ENCODE data around the gene ARPP21.

Gene ARPP21

DNA sequence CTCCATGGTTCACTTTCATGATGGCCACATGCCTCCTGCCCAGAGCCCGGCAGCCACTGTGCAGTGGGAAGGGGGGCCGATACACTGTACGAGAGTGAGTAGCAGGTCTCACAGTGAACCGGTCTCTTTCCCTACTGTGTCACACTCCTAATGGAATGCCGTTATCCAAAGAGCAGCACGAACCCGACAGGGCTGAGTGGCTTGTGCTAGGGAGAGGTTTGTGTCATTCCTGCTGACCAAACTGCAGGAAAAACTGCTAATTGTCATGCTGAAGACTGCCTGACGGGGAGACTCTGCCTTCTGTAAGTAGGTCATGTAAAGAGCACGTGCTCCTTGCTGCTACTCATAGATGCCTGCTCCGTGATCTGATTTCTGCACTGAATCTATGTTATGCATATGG lies 105.1 kb downstream of the ARPP21 start:
- Histone ChIP-seq H3K9ac (ENCODE audit: low read depth, low read length) (no peak overlapping the region), H3K4me3 (ENCODE audit: low read depth, low read length) (no peak overlapping the region), H3K9me3 (ENCODE audit: control insufficient read depth, insufficient read depth, low read length) (no peaks in the 10 kb centered on the region), H3K4me1 (ENCODE audit: control insufficient read depth, insufficient read depth, low read length) (peaks cover 4% of the 10 kb centered on the region), H3K36me3 (ENCODE audit: control insufficient read depth, insufficient read depth, low read length) (no peaks in the 10 kb centered on the region), H3K27me3 (ENCODE audit: control insufficient read depth, insufficient read depth, low read length) (peaks cover 41% of the 10 kb centered on the region)

DNA sequence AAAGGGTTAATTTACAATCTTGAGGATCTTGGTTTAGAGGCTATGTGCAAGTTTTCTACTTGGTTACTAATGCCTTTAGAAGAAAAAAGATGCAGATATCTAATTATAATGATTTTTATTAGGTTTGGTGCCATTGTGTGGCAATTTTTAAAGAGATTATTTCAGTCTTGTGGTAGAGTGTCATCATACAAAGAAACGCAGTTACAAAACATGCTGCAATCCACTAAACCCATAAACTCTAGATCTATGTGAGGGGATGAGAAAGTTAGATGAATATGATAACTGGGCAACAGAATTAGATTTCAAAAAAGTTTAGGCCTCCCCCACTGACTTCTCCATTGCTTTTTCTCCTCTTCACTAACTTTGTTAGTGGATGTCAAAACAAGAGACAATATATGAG lies 106.0 kb downstream of the ARPP21 start:
- peaks cover 4% of the 10 kb centered on the region for H3K4me1 ChIP-seq (ENCODE audit: control insufficient read depth, insufficient read depth, low read length)
- no peak overlapping the region for H3K4me3 ChIP-seq (ENCODE audit: low read depth, low read length)
- H3K9ac ChIP-seq (ENCODE audit: low read depth, low read length): no peak overlapping the region
- no peaks in the 10 kb centered on the region for H3K36me3 ChIP-seq (ENCODE audit: control insufficient read depth, insufficient read depth, low read length)
- H3K27me3 ChIP-seq (ENCODE audit: control insufficient read depth, insufficient read depth, low read length): peaks cover 41% of the 10 kb centered on the region
- no peaks in the 10 kb centered on the region for H3K9me3 ChIP-seq (ENCODE audit: control insufficient read depth, insufficient read depth, low read length)

DNA sequence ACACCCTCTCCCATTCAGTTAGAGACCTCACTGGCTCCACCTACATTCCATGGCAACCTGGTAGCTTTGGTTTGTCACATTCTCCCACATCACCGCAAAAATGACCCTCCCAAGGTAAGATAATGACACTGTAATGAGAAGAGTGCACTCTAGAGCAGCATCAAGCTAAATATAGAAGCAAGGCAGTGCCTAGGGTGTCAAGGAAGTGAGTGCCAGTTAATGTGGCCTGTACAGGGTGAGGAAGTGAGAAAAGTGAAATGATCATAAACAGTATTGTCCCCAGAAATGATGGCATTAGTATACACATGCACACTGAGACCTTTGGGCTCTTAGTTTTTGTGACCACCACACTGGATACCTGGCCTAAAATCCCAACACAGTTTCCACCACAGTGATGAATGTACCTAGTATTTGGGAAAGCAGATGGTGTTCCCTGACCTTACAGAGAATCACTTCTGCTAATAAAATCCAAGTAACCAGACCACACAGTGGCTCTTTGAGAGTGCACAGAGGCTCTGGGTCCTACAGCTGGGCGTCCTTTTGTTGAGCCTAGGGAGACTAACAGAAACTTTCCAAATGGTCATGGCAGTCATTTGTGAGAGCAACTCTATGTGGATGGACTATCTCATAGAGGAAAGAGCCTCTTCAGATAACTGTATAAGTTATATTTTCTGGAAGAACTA lies 106.6 kb downstream of the ARPP21 start:
- H3K4me3 ChIP-seq (ENCODE audit: low read depth, low read length): no peak overlapping the region
- no peaks in the 10 kb centered on the region for H3K9me3 ChIP-seq (ENCODE audit: control insufficient read depth, insufficient read depth, low read length)
- no peaks in the 10 kb centered on the region for H3K36me3 ChIP-seq (ENCODE audit: control insufficient read depth, insufficient read depth, low read length)
- H3K9ac ChIP-seq (ENCODE audit: low read depth, low read length): no peak overlapping the region
- H3K4me1 ChIP-seq (ENCODE audit: control insufficient read depth, insufficient read depth, low read length): peaks cover 4% of the 10 kb centered on the region
- peaks cover 41% of the 10 kb centered on the region for H3K27me3 ChIP-seq (ENCODE audit: control insufficient read depth, insufficient read depth, low read length)

DNA sequence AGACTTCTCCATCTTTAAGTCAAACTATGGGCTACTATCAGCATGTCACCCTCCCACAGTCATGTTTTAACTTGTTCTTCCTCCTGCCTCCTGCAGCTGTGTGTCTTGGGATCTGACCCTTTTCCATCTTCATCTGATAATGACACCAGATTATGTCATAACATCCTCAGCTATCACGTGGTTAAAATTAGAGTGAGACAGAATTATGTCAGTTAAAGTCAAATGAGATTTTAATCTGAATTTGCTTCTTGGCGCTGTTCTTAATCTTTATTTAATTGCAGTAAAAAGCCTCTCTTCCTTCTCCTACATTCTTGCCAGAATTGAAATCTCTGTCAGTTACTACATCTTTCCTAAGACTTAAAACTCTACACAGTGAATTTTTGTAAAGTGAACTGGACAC lies 107.2 kb downstream of the ARPP21 start:
- Histone ChIP-seq H3K36me3 (ENCODE audit: control insufficient read depth, insufficient read depth, low read length) (no peaks in the 10 kb centered on the region), H3K27me3 (ENCODE audit: control insufficient read depth, insufficient read depth, low read length) (peaks cover 41% of the 10 kb centered on the region)

DNA sequence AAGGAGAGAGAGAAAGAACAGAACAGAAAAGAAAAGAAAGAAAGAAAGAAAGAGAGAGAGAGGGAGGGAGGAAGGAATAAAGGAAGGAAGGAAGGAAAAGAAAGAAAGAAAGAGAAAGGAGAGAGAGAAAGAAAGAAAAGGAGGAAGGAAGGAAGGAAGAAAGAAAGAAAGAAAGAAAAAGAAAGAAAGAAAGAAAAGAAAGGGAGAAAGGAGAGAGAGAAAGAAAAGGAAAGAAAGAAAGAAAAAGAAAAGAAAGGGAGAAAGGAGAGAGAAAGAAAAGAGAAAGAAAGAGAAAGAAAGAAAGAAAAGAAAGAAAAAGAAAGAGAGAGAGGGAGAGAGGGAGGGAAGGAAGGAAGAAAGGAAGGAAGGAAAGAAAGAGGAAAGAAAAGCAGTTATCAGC lies 108.8 kb downstream of the ARPP21 start:
- H3K36me3 ChIP-seq (ENCODE audit: control insufficient read depth, insufficient read depth, low read length): no peaks in the 10 kb centered on the region
- H3K4me3 ChIP-seq (ENCODE audit: low read depth, low read length): no peak overlapping the region
- peaks cover 4% of the 10 kb centered on the region for H3K4me1 ChIP-seq (ENCODE audit: control insufficient read depth, insufficient read depth, low read length)

More for the DNA sequence above, 107.2 kb downstream of the ARPP21 start:
- Histone ChIP-seq H3K9me3 (ENCODE audit: control insufficient read depth, insufficient read depth, low read length) (no peaks in the 10 kb centered on the region), H3K9ac (ENCODE audit: low read depth, low read length) (no peak overlapping the region), H3K4me3 (ENCODE audit: low read depth, low read length) (no peak overlapping the region), H3K4me1 (ENCODE audit: control insufficient read depth, insufficient read depth, low read length) (peaks cover 4% of the 10 kb centered on the region)

DNA sequence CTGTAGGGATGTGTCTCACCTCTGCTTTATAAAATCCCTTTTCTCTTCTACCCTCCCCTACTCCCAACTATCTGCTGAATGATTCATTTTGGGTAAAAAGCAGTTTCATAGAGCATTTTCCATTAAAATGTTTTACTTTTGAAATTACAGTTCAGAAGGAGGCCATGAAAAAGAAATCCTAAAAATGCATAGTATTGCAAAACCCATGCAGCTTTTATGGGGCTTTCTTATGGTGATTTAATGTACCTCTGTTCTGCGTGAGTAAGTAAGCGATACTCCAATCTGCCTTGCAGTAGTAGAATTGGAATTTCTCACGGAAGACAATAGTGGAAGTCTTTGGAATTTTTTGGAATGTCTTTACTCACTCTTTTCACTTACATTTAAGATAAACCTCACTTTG lies 111.9 kb downstream of the ARPP21 start:
- Histone ChIP-seq H3K9ac (ENCODE audit: low read depth, low read length) (no peak overlapping the region), H3K4me3 (ENCODE audit: low read depth, low read length) (no peak overlapping the region), H3K4me1 (ENCODE audit: control insufficient read depth, insufficient read depth, low read length) (no peaks in the 10 kb centered on the region), H3K36me3 (ENCODE audit: control insufficient read depth, insufficient read depth, low read length) (no peaks in the 10 kb centered on the region), H3K9me3 (ENCODE audit: control insufficient read depth, insufficient read depth, low read length) (no peaks in the 10 kb centered on the region), H3K27me3 (ENCODE audit: control insufficient read depth, insufficient read depth, low read length) (peaks cover 8% of the 10 kb centered on the region)

More for the DNA sequence above, 108.8 kb downstream of the ARPP21 start:
- H3K9ac ChIP-seq (ENCODE audit: low read depth, low read length): no peak overlapping the region
- no peaks in the 10 kb centered on the region for H3K9me3 ChIP-seq (ENCODE audit: control insufficient read depth, insufficient read depth, low read length)
- peaks cover 38% of the 10 kb centered on the region for H3K27me3 ChIP-seq (ENCODE audit: control insufficient read depth, insufficient read depth, low read length)

DNA sequence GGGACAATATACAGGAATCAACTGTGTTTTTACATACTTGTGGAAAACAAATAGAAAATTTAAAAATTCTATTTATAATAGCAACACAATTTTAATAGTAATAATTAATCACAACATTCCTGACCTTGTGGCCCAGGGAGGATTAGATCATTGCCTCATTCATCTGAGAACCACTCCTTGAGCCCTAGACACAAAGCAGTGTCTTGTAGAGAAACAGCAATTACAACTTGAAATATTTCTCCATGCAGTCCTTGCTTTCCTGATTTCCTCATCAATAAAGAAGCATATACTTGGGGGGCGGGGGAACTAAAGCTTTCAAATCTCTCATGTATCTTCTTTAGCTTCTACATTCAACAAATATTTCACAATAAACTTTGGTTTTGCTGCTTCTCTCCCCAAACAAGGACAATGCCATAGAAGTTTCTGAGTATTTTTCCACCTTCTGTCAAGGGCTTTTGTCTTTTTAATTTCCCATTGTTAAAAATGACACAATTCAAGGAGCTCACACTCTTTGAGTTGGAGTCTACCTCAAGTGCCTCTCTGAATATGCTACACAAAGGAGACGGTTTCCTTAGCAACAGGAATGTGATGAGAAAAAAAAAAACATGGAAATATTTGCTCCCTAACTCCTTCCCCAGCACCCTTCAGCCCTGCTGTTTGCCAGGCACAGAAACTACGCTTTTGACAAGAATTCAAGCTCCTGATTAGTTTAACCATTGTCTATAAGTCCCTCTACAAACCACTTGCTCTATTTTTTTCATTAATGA lies 118.8 kb downstream of the ARPP21 start:
- Histone ChIP-seq H3K9ac (ENCODE audit: low read depth, low read length) (no peak overlapping the region), H3K27me3 (ENCODE audit: control insufficient read depth, insufficient read depth, low read length) (no peaks in the 10 kb centered on the region), H3K4me3 (ENCODE audit: low read depth, low read length) (no peak overlapping the region), H3K4me1 (ENCODE audit: control insufficient read depth, insufficient read depth, low read length) (no peaks in the 10 kb centered on the region), H3K36me3 (ENCODE audit: control insufficient read depth, insufficient read depth, low read length) (no peaks in the 10 kb centered on the region), H3K9me3 (ENCODE audit: control insufficient read depth, insufficient read depth, low read length) (no peaks in the 10 kb centered on the region)

DNA sequence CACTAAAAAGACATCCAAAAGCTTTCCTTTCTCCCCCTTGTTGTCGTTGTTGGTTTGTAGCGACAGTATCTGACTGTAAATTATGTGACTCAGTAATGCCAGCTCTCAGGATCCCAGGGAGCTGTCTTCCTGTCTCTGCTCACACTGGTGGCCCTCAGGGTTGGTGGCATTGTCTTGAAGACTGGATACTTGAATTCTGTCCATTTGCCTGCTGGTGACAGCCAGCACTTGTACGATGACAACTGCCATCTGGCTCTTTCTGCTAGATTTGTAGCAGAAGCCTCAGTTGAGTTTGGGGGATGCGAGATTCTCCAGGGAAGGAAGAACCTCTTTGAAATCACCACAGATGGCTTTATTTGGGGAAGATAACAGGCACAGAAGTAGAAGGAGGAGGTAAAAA lies 120.8 kb downstream of the ARPP21 start:
- no peaks in the 10 kb centered on the region for H3K36me3 ChIP-seq (ENCODE audit: control insufficient read depth, insufficient read depth, low read length)

DNA sequence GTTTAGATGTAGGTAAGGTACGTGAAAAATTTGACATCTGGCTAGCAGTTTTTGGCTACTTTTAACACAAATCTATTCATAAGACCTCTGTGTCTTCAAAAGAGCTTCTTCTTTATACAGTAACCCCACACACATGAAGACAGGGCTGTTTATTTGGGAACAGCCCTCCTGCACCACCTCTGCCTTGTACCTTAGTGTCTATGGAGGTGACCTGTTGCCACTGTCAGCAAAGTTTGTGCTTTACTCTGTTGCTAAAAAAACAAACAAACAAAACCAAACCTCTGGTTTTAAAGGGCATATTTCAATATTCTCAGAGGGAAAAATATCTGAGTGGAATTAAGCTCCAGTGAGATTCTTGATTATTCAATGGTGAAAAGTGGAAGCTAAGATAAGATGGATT lies 122.0 kb downstream of the ARPP21 start:
- Histone ChIP-seq H3K4me3 (ENCODE audit: low read depth, low read length) (no peak overlapping the region), H3K9ac (ENCODE audit: low read depth, low read length) (no peak overlapping the region), H3K4me1 (ENCODE audit: control insufficient read depth, insufficient read depth, low read length) (peaks cover 2% of the 10 kb centered on the region), H3K27me3 (ENCODE audit: control insufficient read depth, insufficient read depth, low read length) (no peaks in the 10 kb centered on the region), H3K36me3 (ENCODE audit: control insufficient read depth, insufficient read depth, low read length) (no peaks in the 10 kb centered on the region), H3K9me3 (ENCODE audit: control insufficient read depth, insufficient read depth, low read length) (no peaks in the 10 kb centered on the region)

More for the DNA sequence above, 120.8 kb downstream of the ARPP21 start:
- Histone ChIP-seq H3K4me3 (ENCODE audit: low read depth, low read length) (no peak overlapping the region), H3K4me1 (ENCODE audit: control insufficient read depth, insufficient read depth, low read length) (no peaks in the 10 kb centered on the region), H3K27me3 (ENCODE audit: control insufficient read depth, insufficient read depth, low read length) (no peaks in the 10 kb centered on the region), H3K9me3 (ENCODE audit: control insufficient read depth, insufficient read depth, low read length) (no peaks in the 10 kb centered on the region), H3K9ac (ENCODE audit: low read depth, low read length) (no peak overlapping the region)

DNA sequence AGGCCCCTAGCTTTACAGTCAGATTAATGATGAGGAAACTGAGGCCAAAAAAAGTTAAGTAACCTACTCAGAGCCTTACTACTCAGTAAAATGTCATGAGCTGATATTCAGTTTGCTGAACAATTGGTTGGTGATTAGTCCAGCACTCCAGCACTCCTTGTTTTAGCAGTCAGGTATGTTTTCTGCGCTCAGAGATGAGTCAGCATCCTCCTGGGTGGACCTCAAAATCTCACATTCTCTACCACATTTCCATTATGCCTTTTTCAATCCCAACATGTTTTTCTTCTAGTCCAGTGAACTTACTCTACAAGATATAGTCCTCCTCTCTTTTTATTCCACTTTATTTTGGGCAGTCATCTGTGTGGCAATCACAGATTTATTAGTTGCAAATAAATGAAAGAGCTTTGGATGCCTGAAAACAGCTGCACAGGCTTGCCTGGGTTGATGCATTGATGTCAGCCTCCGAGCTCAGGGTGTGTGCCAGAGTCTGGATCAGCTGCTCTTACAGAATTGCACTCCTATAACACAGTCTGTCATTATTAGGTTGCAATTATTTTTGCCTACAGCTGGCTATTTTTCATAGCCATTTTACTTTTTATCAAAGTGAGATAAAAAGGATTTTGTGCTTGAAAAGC lies 133.2 kb downstream of the ARPP21 start:
- Histone ChIP-seq H3K9ac (ENCODE audit: low read depth, low read length) (no peak overlapping the region), H3K4me1 (ENCODE audit: control insufficient read depth, insufficient read depth, low read length) (peaks cover 4% of the 10 kb centered on the region), H3K9me3 (ENCODE audit: control insufficient read depth, insufficient read depth, low read length) (no peaks in the 10 kb centered on the region), H3K27me3 (ENCODE audit: control insufficient read depth, insufficient read depth, low read length) (no peaks in the 10 kb centered on the region), H3K36me3 (ENCODE audit: control insufficient read depth, insufficient read depth, low read length) (no peaks in the 10 kb centered on the region), H3K4me3 (ENCODE audit: low read depth, low read length) (no peak overlapping the region)

DNA sequence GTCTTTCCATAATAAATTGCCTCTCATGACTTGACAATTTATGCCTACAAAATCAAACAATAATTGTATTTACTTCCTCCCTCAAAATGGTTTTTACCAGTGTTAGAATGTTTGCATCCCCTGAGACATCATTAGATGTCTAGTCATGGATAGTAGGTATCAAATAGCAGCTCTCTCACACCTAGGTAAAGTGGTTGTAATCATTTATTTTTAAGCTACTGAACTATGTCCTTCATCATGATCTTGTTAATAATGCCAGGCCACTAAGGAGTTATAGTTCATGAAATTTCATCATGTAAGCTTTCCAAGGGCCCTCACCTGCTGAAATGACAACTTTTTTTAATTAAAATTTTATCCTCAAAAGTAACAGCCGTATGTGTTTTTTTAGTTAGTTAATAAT lies 134.1 kb downstream of the ARPP21 start:
- no peaks in the 10 kb centered on the region for H3K9me3 ChIP-seq (ENCODE audit: control insufficient read depth, insufficient read depth, low read length)
- no peak overlapping the region for H3K9ac ChIP-seq (ENCODE audit: low read depth, low read length)
- no peaks in the 10 kb centered on the region for H3K27me3 ChIP-seq (ENCODE audit: control insufficient read depth, insufficient read depth, low read length)
- no peaks in the 10 kb centered on the region for H3K36me3 ChIP-seq (ENCODE audit: control insufficient read depth, insufficient read depth, low read length)
- H3K4me1 ChIP-seq (ENCODE audit: control insufficient read depth, insufficient read depth, low read length): peaks cover 4% of the 10 kb centered on the region
- no peak overlapping the region for H3K4me3 ChIP-seq (ENCODE audit: low read depth, low read length)

DNA sequence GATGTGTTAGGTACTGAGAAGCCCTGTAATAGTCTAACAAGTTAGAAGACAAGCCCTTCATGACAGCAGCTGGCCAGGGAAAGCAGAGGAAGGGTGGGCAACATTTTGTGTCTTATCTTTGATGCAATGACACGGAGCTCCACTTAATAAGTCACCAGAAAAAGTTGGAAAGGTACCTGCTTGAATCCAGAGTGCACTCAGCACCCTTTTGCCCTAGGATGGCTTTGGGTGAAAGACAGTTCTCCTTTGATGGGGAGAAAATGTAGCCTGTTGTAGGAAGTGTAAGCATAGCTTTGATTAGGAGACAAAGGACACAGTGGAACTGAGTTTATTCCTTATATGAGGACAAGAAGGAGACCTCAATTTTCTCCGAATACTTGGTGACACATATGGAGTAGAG lies 137.0 kb downstream of the ARPP21 start:
- Histone ChIP-seq H3K27me3 (ENCODE audit: control insufficient read depth, insufficient read depth, low read length) (no peaks in the 10 kb centered on the region), H3K9ac (ENCODE audit: low read depth, low read length) (no peak overlapping the region), H3K4me3 (ENCODE audit: low read depth, low read length) (no peak overlapping the region), H3K4me1 (ENCODE audit: control insufficient read depth, insufficient read depth, low read length) (no peaks in the 10 kb centered on the region), H3K36me3 (ENCODE audit: control insufficient read depth, insufficient read depth, low read length) (no peaks in the 10 kb centered on the region), H3K9me3 (ENCODE audit: control insufficient read depth, insufficient read depth, low read length) (no peaks in the 10 kb centered on the region)

All from iPS-15b (cell line).